ENCODE measurements around the gene CNTLN.

CNTLN gene

GRCh38 chr9:17217272-17217671, 82.4 kb downstream of the CNTLN start:
- DNase-seq (ENCODE audit: low spot score), result no peak
- in situ Hi-C loops (cut with MboI; ENCODE audit: low sequenced_read_pairs, unreplicated experiment), result no loop called here
- TF ChIP-seq CTCF (IDR thresholded peaks at IDR 0.05; ENCODE audit: borderline replicate concordance, control extremely low read depth, extremely low read depth, insufficient read depth, missing control alignments), result no peak

- TF ChIP-seq CTCF (IDR thresholded peaks at IDR 0.05; ENCODE audit: borderline replicate concordance, control extremely low read depth, extremely low read depth, insufficient read depth, missing control alignments), result no peak
- no peak for DNase-seq (ENCODE audit: low spot score)
Measured at GRCh38 chr9:17219261-17219660, 84.4 kb downstream of the CNTLN start.

GRCh38 chr9:17222932-17223331, 88.1 kb downstream of the CNTLN start:
- no peak for TF ChIP-seq CTCF (IDR thresholded peaks at IDR 0.05; ENCODE audit: borderline replicate concordance, control extremely low read depth, extremely low read depth, insufficient read depth, missing control alignments)
- in situ Hi-C loops (cut with MboI; ENCODE audit: low sequenced_read_pairs, unreplicated experiment), result no loop called here
- no peak for DNase-seq (ENCODE audit: low spot score)

More at GRCh38 chr9:17219261-17219660, 84.4 kb downstream of the CNTLN start:
- in situ Hi-C loops (cut with MboI; ENCODE audit: low sequenced_read_pairs, unreplicated experiment), result no loop called here

GRCh38 chr9:17225407-17225806, 90.6 kb downstream of the CNTLN start:
- in situ Hi-C loops (cut with MboI; ENCODE audit: low sequenced_read_pairs, unreplicated experiment), result no loop called here
- DNase-seq (ENCODE audit: low spot score), result no peak
- TF ChIP-seq CTCF (IDR thresholded peaks at IDR 0.05; ENCODE audit: borderline replicate concordance, control extremely low read depth, extremely low read depth, insufficient read depth, missing control alignments), result no peak

GRCh38 chr9:17229945-17230560, 95.2 kb downstream of the CNTLN start:
- in situ Hi-C loops (cut with MboI; ENCODE audit: low sequenced_read_pairs, unreplicated experiment), result no loop called here
- TF ChIP-seq CTCF (IDR thresholded peaks at IDR 0.05; ENCODE audit: borderline replicate concordance, control extremely low read depth, extremely low read depth, insufficient read depth, missing control alignments), result no peak
- no peak for DNase-seq (ENCODE audit: low spot score)

- TF ChIP-seq CTCF (IDR thresholded peaks at IDR 0.05; ENCODE audit: borderline replicate concordance, control extremely low read depth, extremely low read depth, insufficient read depth, missing control alignments), result no peak
- in situ Hi-C loops (cut with MboI; ENCODE audit: low sequenced_read_pairs, unreplicated experiment), result no loop called here
- no peak for DNase-seq (ENCODE audit: low spot score)
Measured at GRCh38 chr9:17230646-17231045, 95.8 kb downstream of the CNTLN start.

All from GM13976 (cell line).